Sigmoid colon (tissue), 3 donors: ENCODE data around the gene FLVCR2.
"Not testable (repeated sequence)": the region's sequence is repeated elsewhere in the genome, so short reads cannot be mapped to it uniquely, and the experiment has no call there.

Experiments
- CTCF ChIP-seq, 4 experiments: fragments of 450-650 bp in 3 of 4; fragments of 200-600 bp in 1 of 4; IDR thresholded peaks; one replicate each; pipeline ENCODE4 v1.5.1; 2016 to 2019; ENCODE audit warnings: antibody characterized with exemption in 4 of 4, mild to moderate bottlenecking in 3 of 4, moderate library complexity in 2 of 4
- POLR2A ChIP-seq, 2 donors: fragments of 450-650 bp; IDR thresholded peaks; one replicate each; pipeline ENCODE4 v1.6.1; 2016; ENCODE audit warnings: antibody characterized with exemption in 2 of 2, mild to moderate bottlenecking in 2 of 2, moderate library complexity in 2 of 2

- not testable (repeated sequence) for TF ChIP-seq POLR2A, CTCF (IDR thresholded peaks at IDR 0.05)
Measured at GRCh38 chr14:75600100-75600499, 21.7 kb downstream of the FLVCR2 start.
